Gastroesophageal sphincter (tissue), 4 donors: ENCODE results near the gene GMPR2. TPM values are rescaled to one million over a fixed set of nuclear protein-coding genes. Genes with fewer than 3 reads are reported as not detected.

ENCODE experiments used
- ATAC-seq: fragments of 150-250 bp; one replicate; pipeline ENCODE4 v1.9.1; 2016; ENCODE audit warnings: mild to moderate bottlenecking, moderate library complexity
- H3K27ac ChIP-seq, 4 donors: fragments of 200-600 bp; sonication (generic) in 3 of 4; 1 replicate in 3 of 4; 2 replicates in 1 of 4; pipeline ENCODE4 v1.5.1; 2016 to 2019
- H3K27me3 ChIP-seq: fragments of 200-600 bp; sonication (generic); one replicate; pipeline ENCODE4 v1.5.1; 2019
- H3K36me3 ChIP-seq, 2 donors: fragments of 200-600 bp; sonication (generic); one replicate each; pipeline ENCODE4 v1.5.1; 2019; ENCODE audit warnings: control low read depth in 1 of 2
- H3K4me1 ChIP-seq, 3 donors: fragments of 200-600 bp; sonication (generic); 1 replicate in 2 of 3; 2 replicates in 1 of 3; pipeline ENCODE4 v1.5.1; 2016 to 2019; ENCODE audit warnings: control low read depth in 2 of 3
- H3K4me3 ChIP-seq, 2 donors: fragments of 200-600 bp; sonication (generic); one replicate each; pipeline ENCODE4 v1.5.1; 2019; ENCODE audit warnings: mild to moderate bottlenecking in 1 of 2, moderate library complexity in 1 of 2
- H3K9me3 ChIP-seq, 3 donors: fragments of 200-600 bp; sonication (generic); one replicate each; pipeline ENCODE4 v1.5.1; 2017 to 2019; ENCODE audit warnings: control low read depth in 2 of 3
- EP300 ChIP-seq: sonication (generic); formaldehyde crosslinking; IDR thresholded peaks from one replicate; pipeline ENCODE4 v1.6.1; 2017; ENCODE audit warnings: antibody characterized with exemption, mild to moderate bottlenecking
- POLR2A ChIP-seq, 2 donors: fragments of 450-650 bp; IDR thresholded peaks; one replicate each; pipeline ENCODE4 v1.6.1; 2017; ENCODE audit warnings: antibody characterized with exemption in 2 of 2, mild to moderate bottlenecking in 2 of 2, moderate library complexity in 1 of 2
- POLR2AphosphoS5 ChIP-seq: sonication (generic); formaldehyde crosslinking; IDR thresholded peaks from one replicate; pipeline ENCODE4 v1.6.1; 2017; ENCODE audit warnings: antibody characterized with exemption
- WGBS, 2 donors: methylation state at CpG; one replicate each; pipeline ENCODE4 v1.1.5; 2018; ENCODE audit warnings: low coverage in 1 of 2; 5-methylcytosine and 5-hydroxymethylcytosine counted together
- total RNA-seq, 4 donors: library from RNA; depleted of rRNA; stranded (reverse); fragments of >200 nt; gene quantifications; one replicate each; pipeline ENCODE4 v1.1.0, GENCODE V29; 2016
- TF ChIP-seq, protein P1 (sequence below), 4 experiments: fragments of 200-600 bp in 2 of 4; fragments of 450-650 bp in 2 of 4; sonication (generic) in 1 of 4; IDR thresholded peaks; one replicate each; pipeline ENCODE4 v1.5.1; 2017 to 2019; ENCODE audit warnings: antibody characterized with exemption in 4 of 4, mild to moderate bottlenecking in 2 of 4, moderate library complexity in 2 of 4

GMPR2 gene
- total RNA-seq, 4 donors from 2014 or later, result 46.0 to 70.5 (median 59.8) TPM

DNA sequence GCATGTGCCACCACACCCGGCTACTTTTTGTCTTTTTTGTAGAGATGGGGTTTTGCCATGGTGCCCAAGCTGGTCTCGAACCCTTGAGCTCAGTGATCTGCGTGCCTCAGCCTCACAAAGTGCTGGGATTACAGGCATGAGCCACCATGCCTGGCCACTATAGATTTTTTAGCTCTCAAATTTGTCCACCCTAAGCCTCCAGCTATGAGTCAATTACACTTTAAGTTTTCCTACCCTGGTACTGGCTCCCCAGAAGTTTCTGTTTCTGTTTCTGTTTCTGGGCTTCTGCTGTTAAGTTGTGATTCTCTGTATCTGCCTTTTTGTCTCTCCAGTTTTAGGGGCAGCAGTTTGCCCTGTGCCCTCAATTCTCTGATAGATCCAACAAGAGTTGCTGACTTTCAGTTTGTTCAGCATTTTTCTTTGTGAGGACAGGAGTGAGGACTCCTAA lies 14.1 kb downstream of the GMPR2 start:
- Histone ChIP-seq H3K27me3 (no peaks in the 10 kb centered on the region), H3K4me3 (no peak overlapping the region), H3K9me3 (no peaks in the 10 kb centered on the region), H3K4me1 (peaks cover 0 to 12% (median 3%) of the 10 kb centered on the region in 3 donors), H3K36me3 (no peaks in the 10 kb centered on the region), H3K27ac (no peak overlapping the region)
- WGBS, 2 donors, result 40 to 96% methylated on average over 1 to 3 of the region's 3 CpGs
- no peak for TF ChIP-seq EP300
- TF ChIP-seq, protein P1, sequence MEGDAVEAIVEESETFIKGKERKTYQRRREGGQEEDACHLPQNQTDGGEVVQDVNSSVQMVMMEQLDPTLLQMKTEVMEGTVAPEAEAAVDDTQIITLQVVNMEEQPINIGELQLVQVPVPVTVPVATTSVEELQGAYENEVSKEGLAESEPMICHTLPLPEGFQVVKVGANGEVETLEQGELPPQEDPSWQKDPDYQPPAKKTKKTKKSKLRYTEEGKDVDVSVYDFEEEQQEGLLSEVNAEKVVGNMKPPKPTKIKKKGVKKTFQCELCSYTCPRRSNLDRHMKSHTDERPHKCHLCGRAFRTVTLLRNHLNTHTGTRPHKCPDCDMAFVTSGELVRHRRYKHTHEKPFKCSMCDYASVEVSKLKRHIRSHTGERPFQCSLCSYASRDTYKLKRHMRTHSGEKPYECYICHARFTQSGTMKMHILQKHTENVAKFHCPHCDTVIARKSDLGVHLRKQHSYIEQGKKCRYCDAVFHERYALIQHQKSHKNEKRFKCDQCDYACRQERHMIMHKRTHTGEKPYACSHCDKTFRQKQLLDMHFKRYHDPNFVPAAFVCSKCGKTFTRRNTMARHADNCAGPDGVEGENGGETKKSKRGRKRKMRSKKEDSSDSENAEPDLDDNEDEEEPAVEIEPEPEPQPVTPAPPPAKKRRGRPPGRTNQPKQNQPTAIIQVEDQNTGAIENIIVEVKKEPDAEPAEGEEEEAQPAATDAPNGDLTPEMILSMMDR (IDR thresholded peaks at IDR 0.05), result no peak
- no peak for TF ChIP-seq POLR2A (IDR thresholded peaks at IDR 0.05)
- no peak for TF ChIP-seq POLR2AphosphoS5
- no peak for ATAC-seq

DNA sequence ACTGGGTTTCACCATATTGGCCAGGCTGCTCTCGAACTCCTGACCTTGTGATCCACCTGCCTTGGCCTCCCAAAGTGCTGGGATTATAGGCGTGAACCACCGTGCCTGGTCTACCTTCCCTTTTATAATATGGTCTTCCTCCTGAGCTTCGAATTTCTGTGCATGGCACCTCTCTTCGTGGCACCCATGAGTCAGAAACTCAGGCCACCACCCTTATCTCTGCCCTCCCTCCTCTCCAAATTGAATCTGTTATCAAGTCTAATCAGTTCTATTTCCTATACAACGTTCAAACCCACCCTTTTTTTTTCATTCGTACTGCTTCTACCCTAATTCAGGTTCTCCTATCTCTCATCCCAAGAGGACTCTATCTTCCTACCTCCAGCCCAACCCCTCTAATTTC lies 14.7 kb downstream of the GMPR2 start:
- Histone ChIP-seq H3K36me3 (peaks cover 0 to under 1% of the 10 kb centered on the region in 2 donors), H3K27ac (no peak overlapping the region), H3K4me3 (no peak overlapping the region), H3K27me3 (no peaks in the 10 kb centered on the region), H3K4me1 (peaks cover 0 to 11% (median 3%) of the 10 kb centered on the region in 3 donors), H3K9me3 (no peaks in the 10 kb centered on the region)
- no peak for ATAC-seq
- WGBS, 2 donors, result 61 to 73% methylated on average over 5 to 7 of the region's 7 CpGs
- no peak for TF ChIP-seq POLR2AphosphoS5
- no peak for TF ChIP-seq POLR2A (IDR thresholded peaks at IDR 0.05)
- TF ChIP-seq, protein P1 (IDR thresholded peaks at IDR 0.05), result no peak

DNA sequence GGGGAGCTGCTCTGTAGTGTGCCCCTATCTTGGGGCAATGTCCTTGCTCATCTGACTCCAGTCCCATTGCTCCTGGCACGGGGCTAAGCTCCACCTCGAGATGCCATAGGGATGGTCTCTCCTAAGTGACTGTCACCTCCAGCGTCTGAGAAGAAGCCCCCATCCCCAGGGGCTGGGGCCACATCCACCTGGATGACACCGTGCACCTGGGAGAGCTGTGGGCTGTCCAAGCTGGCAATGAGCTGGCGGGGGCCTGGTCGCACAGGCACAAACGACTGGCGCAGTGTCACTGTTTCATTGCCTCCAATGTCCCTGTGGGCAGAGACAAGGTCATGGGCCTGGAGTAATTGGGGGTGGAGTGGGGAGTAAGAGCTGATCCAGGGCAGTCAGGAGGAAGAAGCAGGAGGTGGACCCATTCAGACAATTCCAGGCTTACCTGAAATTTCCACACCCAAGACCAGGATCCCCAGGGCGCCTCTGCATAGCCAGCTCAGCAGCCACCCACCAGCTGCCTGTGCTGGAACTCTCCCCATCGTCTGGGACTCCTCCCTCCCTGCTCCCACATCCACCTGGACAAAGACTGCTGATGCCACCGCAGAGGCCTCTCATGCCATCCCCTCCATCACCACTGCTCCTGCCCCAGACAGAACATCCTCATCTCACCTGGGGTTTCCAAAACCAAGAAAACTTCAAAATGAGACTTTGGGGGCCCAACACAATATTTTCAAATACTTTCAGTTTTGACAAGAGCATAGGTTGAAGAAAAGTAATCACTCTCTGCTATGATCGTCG lies 16.7 kb downstream of the GMPR2 start:
- Histone ChIP-seq H3K27ac (no peak overlapping the region), H3K4me3 (no peak overlapping the region), H3K9me3 (no peaks in the 10 kb centered on the region), H3K27me3 (no peaks in the 10 kb centered on the region), H3K36me3 (peaks cover 0 to 20% of the 10 kb centered on the region in 2 donors), H3K4me1 (no peaks in the 10 kb centered on the region)
- ATAC-seq, result no peak
- no peak for TF ChIP-seq EP300
- no peak for TF ChIP-seq POLR2A (IDR thresholded peaks at IDR 0.05)
- TF ChIP-seq POLR2AphosphoS5, result no peak
- TF ChIP-seq, protein P1 (IDR thresholded peaks at IDR 0.05), result no peak
- WGBS, 2 donors, result 57 to 65% methylated on average over 4 to 5 of the region's 13 CpGs

DNA sequence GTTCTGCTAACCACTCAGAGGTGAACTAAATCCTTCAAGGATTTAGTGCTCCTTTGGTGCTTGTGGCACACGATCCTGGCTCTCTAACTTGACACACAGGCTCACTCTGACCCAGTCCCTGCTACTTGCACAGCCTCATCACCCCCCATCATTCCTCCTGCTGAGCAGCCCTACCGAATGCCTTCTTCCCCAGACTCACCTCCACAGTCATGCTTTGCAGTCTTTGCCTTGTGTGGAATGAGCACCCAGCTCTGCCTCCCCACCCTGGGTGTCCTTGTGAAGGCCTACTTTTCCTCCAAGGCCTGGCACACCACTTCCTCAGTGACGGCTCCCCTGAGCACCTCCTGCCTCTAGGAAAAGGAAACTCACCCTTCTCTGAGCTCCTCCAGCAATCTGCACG lies 17.6 kb downstream of the GMPR2 start:
- no peaks in the 10 kb centered on the region for H3K4me1 ChIP-seq
- no peaks in the 10 kb centered on the region for H3K27me3 ChIP-seq
- no peak for ATAC-seq
- TF ChIP-seq, protein P1 (IDR thresholded peaks at IDR 0.05), result no peak
- TF ChIP-seq EP300, result no peak
- no peak for TF ChIP-seq POLR2AphosphoS5
- no peak for TF ChIP-seq POLR2A (IDR thresholded peaks at IDR 0.05)
- H3K4me3 ChIP-seq, result no peak overlapping the region
- peaks cover 0 to 26% of the 10 kb centered on the region in 2 donors for H3K36me3 ChIP-seq
- H3K27ac ChIP-seq, result no peak overlapping the region
- 35 to 52% methylated on average over 4 of the region's 4 CpGs for WGBS, 2 donors
- no peaks in the 10 kb centered on the region for H3K9me3 ChIP-seq

DNA sequence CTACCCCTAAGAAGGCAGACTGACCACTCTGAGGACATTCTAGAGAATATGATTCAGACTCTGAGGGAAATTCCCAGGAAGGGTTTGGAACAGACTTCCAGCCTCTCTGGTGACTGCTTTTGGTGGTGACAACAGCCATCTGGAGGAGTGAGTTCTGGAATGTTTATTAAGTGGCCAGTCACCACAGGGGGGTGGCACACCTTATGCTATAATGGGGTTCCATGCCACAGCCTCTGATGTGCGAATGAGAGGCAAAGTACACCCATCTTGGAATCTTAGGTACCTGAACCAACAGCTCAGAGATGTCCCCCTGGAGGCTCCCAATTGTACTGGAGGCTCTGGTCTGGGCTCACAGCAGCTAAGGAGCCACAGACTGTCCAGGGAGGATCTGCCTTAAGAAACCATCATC lies 19.2 kb downstream of the GMPR2 start:
- H3K4me1 ChIP-seq, result no peaks in the 10 kb centered on the region
- H3K36me3 ChIP-seq, result peaks cover 0 to 26% of the 10 kb centered on the region in 2 donors
- no peaks in the 10 kb centered on the region for H3K9me3 ChIP-seq
- TF ChIP-seq POLR2AphosphoS5 (no peak), POLR2A (IDR thresholded peaks at IDR 0.05) (no peak), EP300 (no peak)
- TF ChIP-seq, protein P1 (IDR thresholded peaks at IDR 0.05), result no peak
- H3K4me3 ChIP-seq, result no peak overlapping the region
- WGBS, 2 donors, result 100% methylated on average over 1 of the region's 1 CpG; no CpG with 5 or more reads in 1 of the 2 donors
- ATAC-seq, result no peak
- no peaks in the 10 kb centered on the region for H3K27me3 ChIP-seq
- H3K27ac ChIP-seq, result no peak overlapping the region
